AG04449 (cell line): Measurements from ENCODE around the gene STRADA.
"Not testable (repeated sequence)": the region's sequence is repeated elsewhere in the genome, so short reads cannot be mapped to it uniquely, and the experiment has no call there.

ENCODE experiments used
- CTCF ChIA-PET: fragments of 350-600 bp; formaldehyde crosslinking; extraction: SDS; loops from one replicate; lab custom pipeline; 2021; ENCODE audit warnings: antibody characterized with exemption; lab: Yijun Ruan, JAX
- POLR2A ChIA-PET: fragments of 400-600, 350-600 bp; formaldehyde crosslinking; extraction: SDS; loops from one replicate; lab custom pipeline; 2020; ENCODE audit warnings: antibody characterized with exemption, inconsistent platforms; lab: Yijun Ruan, JAX
- DNase-seq: peaks from one replicate; pipeline ENCODE4 v3.0.0-alpha.2; 2010; ENCODE audit warnings: low read depth, low spot score
- H3K4me3 ChIP-seq: 2 replicates; pipeline ENCODE4 v1.5.1; 2011; ENCODE audit warnings: low read depth, mild to moderate bottlenecking, control low read depth, low read length
- CTCF ChIP-seq: IDR thresholded peaks from one replicate; pipeline ENCODE4 v1.5.1; 2011; ENCODE audit warnings: mild to moderate bottlenecking, moderate library complexity, low read length, control low read depth, inconsistent platforms; ENCODE audit not compliant: insufficient read depth; ENCODE audit errors: missing control alignments

Gene STRADA

DNA sequence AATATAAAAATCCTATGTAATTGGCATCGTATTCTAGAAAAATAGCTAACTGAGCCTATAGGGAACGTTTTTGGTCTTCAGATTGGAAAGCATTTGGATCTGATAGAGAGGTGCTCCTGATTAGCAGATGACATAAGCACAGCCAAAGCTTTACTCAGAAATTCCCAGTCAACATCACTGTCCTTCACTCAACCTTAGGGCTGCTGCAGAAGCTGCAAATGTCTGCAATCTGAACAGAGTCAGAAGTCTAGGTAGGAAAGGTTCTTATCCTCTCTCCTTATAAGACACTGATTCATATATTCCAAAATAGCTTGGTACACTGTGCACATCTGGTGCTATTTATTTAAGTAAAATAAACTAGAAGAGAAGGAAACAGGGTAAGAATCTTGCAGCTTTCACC lies 19.2 kb downstream of the STRADA start:
- no peak for TF ChIP-seq CTCF
- H3K4me3 ChIP-seq: no peak overlapping the region
- CTCF ChIA-PET: interaction anchor here (1.9 kb wide), 1 partner anchor 12 kb away, joined by 7 read pairs; no protein-coding TSS in a partner anchor
- POLR2A ChIA-PET: no interaction called here
- no peak for DNase-seq

DNA sequence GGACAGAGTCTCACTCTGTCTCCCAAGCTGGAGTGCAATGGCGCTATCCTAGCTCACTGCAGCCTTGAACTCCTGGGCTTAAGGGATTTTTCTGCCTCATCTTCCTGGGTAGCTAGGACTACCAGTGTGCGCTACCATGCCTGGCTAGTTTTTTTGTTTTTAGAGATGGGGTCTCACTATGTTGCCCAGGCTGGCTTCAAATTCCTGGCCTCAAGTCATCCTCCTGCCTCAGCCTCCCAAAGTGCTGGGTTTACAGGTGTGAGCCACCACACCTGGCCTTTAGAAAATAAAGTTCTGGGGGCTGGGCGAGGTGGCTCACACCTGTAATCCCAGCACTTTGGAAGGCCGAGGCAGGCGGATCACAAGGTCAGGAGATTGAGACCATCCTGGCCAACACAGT lies 21.4 kb downstream of the STRADA start:
- POLR2A ChIA-PET, H3K4me3 ChIP-seq, DNase-seq: not testable (repeated sequence)
- CTCF ChIA-PET: interaction anchor here (1.0 to 1.4 kb wide), 2 partner anchors 10 to 22 kb away, joined by 4 to 5 read pairs; no protein-coding TSS in a partner anchor

- no peak for DNase-seq
- POLR2A ChIA-PET: no interaction called here
- no peak for TF ChIP-seq CTCF
- no peak overlapping the region for H3K4me3 ChIP-seq
- CTCF ChIA-PET: interaction anchor here (1.4 kb wide), 1 partner anchor 21 kb away, joined by 5 read pairs; no protein-coding TSS in a partner anchor
These were observed 22.6 kb downstream of the STRADA start for GRCh38 chr17:63718988-63719387.

GRCh38 chr17:63716426-63716825 lies 25.2 kb downstream of the STRADA start:
- DNase-seq: no peak
- no peak for TF ChIP-seq CTCF
- CTCF ChIA-PET: interaction anchor here (1.5 to 2.5 kb wide), 2 partner anchors 16 to 19 kb away, joined by 4 to 13 read pairs; partner anchors contain the start of gene LIMD2
- no peak overlapping the region for H3K4me3 ChIP-seq
- POLR2A ChIA-PET: no interaction called here

- no peak for DNase-seq
- H3K4me3 ChIP-seq: no peak overlapping the region
- TF ChIP-seq CTCF: no peak
- CTCF ChIA-PET: interaction anchor here (0.8 to 2.5 kb wide), 4 partner anchors 12 to 17 kb away, joined by 4 to 13 read pairs (median 5); partner anchors contain the start of gene LIMD2
- POLR2A ChIA-PET: interaction anchor here (0.7 kb wide), 1 partner anchor 11 kb away, joined by 3 read pairs; no protein-coding TSS in a partner anchor
These were observed 26.9 kb downstream of the STRADA start for GRCh38 chr17:63714550-63715277.

GRCh38 chr17:63709110-63709509 lies 32.5 kb downstream of the STRADA start:
- no peak for DNase-seq
- POLR2A ChIA-PET: no interaction called here
- H3K4me3 ChIP-seq: no peak overlapping the region
- CTCF ChIA-PET: interaction anchor here (1.2 to 1.9 kb wide), 2 partner anchors 11 to 13 kb away, joined by 4 to 7 read pairs; no protein-coding TSS in a partner anchor
- TF ChIP-seq CTCF: no peak
